GM18498 (cell line): ENCODE measurements around the gene ISY1.
"Not testable (repeated sequence)": the region's sequence is repeated elsewhere in the genome, so short reads cannot be mapped to it uniquely, and the experiment has no call there.

ENCODE experiments used
- ATAC-seq: cut with Tn5 transposase; IDR thresholded peaks from one replicate; pipeline ENCODE4 v1.9.1; 2021; ENCODE audit warnings: mild to moderate bottlenecking, moderate library complexity; ENCODE audit not compliant: unreplicated experiment

ISY1 gene

GRCh38 chr3:129121016-129121791 is 39.7 kb downstream of the ISY1 start:
- no peak for ATAC-seq

- ATAC-seq, result peak; percentile 67
Observed at GRCh38 chr3:129120254-129121004, 40.4 kb downstream of the ISY1 start.

GRCh38 chr3:129119365-129120100 is 41.3 kb downstream of the ISY1 start:
- ATAC-seq, result no peak

- ATAC-seq, result no peak
Observed at GRCh38 chr3:129118745-129119144, 42.1 kb downstream of the ISY1 start.

GRCh38 chr3:129117134-129117533 is 43.7 kb downstream of the ISY1 start:
- no peak for ATAC-seq

GRCh38 chr3:129116482-129116946 is 44.3 kb downstream of the ISY1 start:
- no peak for ATAC-seq

GRCh38 chr3:129114455-129114854 is 46.4 kb downstream of the ISY1 start:
- ATAC-seq, result no peak

- no peak for ATAC-seq
Observed at GRCh38 chr3:129112308-129113052, 48.4 kb downstream of the ISY1 start.

GRCh38 chr3:129111076-129111780 is 49.6 kb downstream of the ISY1 start:
- ATAC-seq, result not testable (repeated sequence)

GRCh38 chr3:129107793-129108192 is 53.1 kb downstream of the ISY1 start:
- no peak for ATAC-seq

GRCh38 chr3:129106866-129107565 is 53.8 kb downstream of the ISY1 start:
- no peak for ATAC-seq

GRCh38 chr3:129106320-129106719 is 54.5 kb downstream of the ISY1 start:
- no peak for ATAC-seq

GRCh38 chr3:129105862-129106261 is 55.0 kb downstream of the ISY1 start:
- ATAC-seq, result no peak

GRCh38 chr3:129104498-129105079 is 56.3 kb downstream of the ISY1 start:
- ATAC-seq, result no peak

- no peak for ATAC-seq
Observed at GRCh38 chr3:129104051-129104450, 56.8 kb downstream of the ISY1 start.

GRCh38 chr3:129103296-129103695 is 57.6 kb downstream of the ISY1 start:
- no peak for ATAC-seq

GRCh38 chr3:129101370-129102138 is 59.3 kb downstream of the ISY1 start:
- no peak for ATAC-seq

GRCh38 chr3:129100274-129100673 is 60.6 kb downstream of the ISY1 start:
- ATAC-seq, result no peak
